ENCODE data around the gene DMRT2.

- TF ChIP-seq, protein P1, sequence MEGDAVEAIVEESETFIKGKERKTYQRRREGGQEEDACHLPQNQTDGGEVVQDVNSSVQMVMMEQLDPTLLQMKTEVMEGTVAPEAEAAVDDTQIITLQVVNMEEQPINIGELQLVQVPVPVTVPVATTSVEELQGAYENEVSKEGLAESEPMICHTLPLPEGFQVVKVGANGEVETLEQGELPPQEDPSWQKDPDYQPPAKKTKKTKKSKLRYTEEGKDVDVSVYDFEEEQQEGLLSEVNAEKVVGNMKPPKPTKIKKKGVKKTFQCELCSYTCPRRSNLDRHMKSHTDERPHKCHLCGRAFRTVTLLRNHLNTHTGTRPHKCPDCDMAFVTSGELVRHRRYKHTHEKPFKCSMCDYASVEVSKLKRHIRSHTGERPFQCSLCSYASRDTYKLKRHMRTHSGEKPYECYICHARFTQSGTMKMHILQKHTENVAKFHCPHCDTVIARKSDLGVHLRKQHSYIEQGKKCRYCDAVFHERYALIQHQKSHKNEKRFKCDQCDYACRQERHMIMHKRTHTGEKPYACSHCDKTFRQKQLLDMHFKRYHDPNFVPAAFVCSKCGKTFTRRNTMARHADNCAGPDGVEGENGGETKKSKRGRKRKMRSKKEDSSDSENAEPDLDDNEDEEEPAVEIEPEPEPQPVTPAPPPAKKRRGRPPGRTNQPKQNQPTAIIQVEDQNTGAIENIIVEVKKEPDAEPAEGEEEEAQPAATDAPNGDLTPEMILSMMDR (tag by site-specific recombination; IDR thresholded peaks at IDR 0.05): no peak
- TF ChIP-seq ZNF24 (tag by site-specific recombination; IDR thresholded peaks at IDR 0.05): no peak
- no peak for TF ChIP-seq ZSCAN4 (tag by site-specific recombination; IDR thresholded peaks at IDR 0.05)
- no peak for TF ChIP-seq KLF7 (tag by site-specific recombination; IDR thresholded peaks at IDR 0.05; ENCODE audit: borderline replicate concordance)
- TF ChIP-seq, protein P2, sequence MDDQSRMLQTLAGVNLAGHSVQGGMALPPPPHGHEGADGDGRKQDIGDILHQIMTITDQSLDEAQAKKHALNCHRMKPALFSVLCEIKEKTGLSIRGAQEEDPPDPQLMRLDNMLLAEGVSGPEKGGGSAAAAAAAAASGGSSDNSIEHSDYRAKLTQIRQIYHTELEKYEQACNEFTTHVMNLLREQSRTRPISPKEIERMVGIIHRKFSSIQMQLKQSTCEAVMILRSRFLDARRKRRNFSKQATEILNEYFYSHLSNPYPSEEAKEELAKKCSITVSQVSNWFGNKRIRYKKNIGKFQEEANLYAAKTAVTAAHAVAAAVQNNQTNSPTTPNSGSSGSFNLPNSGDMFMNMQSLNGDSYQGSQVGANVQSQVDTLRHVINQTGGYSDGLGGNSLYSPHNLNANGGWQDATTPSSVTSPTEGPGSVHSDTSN (CRISPR knock-in tag; IDR thresholded peaks at IDR 0.05): no peak
- no peak for TF ChIP-seq ZNF629 (tag by site-specific recombination; IDR thresholded peaks at IDR 0.05)
- no peak for TF ChIP-seq ZSCAN30 (tag by site-specific recombination; IDR thresholded peaks at IDR 0.05)
Measured at GRCh38 chr9:1028501-1029190, 21.5 kb upstream of the DMRT2 start.
